HG03354 (cell line): ENCODE data around the gene LYRM2.
A peak's percentile ranks its signal among the peaks of the same experiment; 100 is the strongest.

ENCODE experiments used
- ATAC-seq: cut with Tn5 transposase; IDR thresholded peaks from one replicate; pipeline ENCODE4 v1.9.1; 2021; ENCODE audit warnings: mild to moderate bottlenecking; ENCODE audit not compliant: unreplicated experiment, poor library complexity, severe bottlenecking

Gene LYRM2, protein sequence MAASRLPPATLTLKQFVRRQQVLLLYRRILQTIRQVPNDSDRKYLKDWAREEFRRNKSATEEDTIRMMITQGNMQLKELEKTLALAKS

DNA sequence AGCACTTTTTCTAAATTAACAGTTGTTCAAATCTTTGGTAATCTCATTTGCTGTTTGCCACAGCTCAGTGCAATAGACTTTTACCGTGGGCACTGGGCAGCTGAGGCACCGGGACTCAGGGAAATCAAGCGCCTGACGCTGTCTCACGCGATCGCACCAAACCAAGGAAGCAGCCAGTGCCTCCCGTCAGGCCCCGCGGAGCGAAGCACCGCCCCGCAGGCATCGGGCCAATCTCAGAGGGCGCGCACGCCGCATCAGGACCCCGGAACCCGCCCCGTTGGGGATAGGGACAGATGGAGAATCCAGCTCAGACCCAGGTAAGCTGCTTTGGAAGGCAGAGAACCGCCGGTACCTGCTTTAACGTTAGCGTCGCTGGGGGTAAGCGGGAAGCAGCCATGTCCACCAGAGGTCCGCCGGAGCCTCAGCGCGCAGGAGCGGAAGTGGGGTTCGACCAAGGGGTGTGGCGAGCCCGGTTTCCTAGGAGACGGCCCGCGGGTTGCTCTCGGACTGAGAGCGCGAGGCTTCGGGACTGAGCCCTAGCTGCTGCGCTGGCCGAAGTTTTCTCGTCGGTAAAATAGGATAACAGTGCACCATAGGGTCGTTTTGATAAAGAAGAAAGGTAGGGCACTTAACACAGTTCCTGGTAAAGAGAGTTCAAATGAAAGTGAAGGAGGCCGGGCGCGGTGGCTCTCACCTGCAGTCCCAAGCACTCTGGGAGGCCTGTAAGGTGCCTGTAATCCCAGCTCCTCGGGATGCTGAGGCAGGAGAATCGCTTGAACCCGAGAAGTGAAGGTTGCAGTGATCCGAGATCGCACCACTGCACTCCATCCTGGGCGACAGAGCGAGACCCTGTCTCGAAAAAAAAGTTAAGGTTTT, at the start of gene LYRM2:
Gene LYRM2, minus strand, starts transcription at position 428 of the 876 bp plus-strand sequence. Its CDS starts 31 bp downstream, at position 397.
- ATAC-seq, result peak; percentile 98

DNA sequence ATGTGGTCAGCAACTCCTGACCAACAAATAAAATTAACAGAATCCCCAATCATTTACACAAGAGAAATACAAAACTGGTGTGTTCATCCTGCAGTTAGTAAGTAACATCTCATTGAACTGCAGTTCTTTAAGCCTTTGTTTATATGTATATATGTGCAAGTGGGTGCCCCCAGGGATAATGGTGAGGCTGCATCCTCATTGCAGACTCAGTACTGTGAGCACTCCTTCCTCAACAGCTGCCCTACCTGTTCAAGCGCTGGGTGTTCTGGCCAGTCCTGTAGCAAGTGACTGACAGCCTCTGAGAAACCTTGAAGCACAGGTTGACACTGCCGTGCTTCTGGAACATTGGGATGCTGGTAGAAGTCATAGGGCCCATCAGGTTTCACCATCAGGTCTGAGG, 49.8 kb upstream of the LYRM2 start:
- no peak for ATAC-seq

DNA sequence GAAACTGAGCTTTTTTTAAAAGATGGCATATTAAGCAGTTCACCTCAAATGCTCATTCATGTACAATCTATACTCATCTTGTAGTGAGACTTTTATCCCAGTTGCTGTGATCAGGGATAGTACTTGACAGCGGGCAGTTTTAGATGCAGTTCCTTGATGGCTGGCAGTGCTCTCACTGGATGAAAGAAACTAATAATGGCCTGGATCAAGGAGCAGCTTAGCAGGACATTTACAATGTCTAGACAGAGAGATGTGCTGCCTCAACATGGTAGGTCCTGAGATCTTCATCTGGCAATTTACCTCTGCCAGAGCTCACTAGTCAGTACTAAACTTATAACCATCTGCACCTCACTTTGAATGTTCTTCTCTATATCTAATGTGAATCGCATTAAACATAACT, 46.8 kb upstream of the LYRM2 start:
- no peak for ATAC-seq

DNA sequence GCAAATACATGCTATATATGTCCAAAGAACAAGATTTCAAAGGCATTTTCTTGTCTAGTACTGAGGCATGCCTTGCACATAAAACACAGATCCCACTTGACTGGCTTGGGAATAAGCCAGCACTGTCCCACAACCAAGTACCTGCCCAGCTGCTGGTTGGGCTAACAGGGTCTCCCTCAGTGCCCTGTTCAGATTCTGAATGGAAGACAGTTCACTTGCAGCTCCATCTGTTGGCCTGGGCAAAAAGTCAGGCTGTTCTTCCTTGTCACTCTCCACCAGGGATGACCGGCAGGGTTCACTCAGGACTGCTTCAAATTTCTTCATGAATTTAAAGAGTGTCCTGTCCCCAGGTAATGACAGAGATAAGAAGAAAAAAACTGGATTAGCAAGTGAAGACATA, 44.4 kb upstream of the LYRM2 start:
- ATAC-seq, result no peak

GRCh38 chr6:89681983-89682564, 43.5 kb upstream of the LYRM2 start:
- no peak for ATAC-seq

GRCh38 chr6:89680551-89680950, 42.0 kb upstream of the LYRM2 start:
- ATAC-seq, result no peak

DNA sequence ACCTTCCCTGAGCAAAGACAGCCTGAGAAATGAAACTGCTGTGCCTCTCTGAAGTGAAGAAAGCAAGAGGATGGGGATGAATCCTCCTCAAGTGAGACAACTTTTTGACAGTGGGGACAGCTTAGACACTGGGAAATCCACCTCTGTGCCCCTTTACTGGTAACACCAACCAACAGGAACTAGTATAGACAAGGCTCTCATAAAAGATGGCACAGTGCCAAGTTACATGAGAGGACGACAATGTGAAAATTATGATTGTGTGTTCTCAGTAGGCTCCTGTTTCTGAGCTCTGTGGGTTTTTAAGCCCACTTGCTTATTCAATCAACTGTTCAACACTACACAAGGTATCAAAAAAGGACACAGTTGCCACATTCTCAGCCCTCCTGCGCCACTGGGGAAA, 41.6 kb upstream of the LYRM2 start:
- ATAC-seq, result no peak

- no peak for ATAC-seq
Measured at GRCh38 chr6:89679215-89680120, 40.9 kb upstream of the LYRM2 start.

- ATAC-seq, result no peak
Measured at GRCh38 chr6:89678531-89678930, 40.0 kb upstream of the LYRM2 start.

GRCh38 chr6:89675949-89676748, 37.6 kb upstream of the LYRM2 start:
- no peak for ATAC-seq

GRCh38 chr6:89670935-89671565, 32.5 kb upstream of the LYRM2 start:
- ATAC-seq, result no peak

- ATAC-seq, result no peak
Measured at GRCh38 chr6:89669002-89669401, 30.5 kb upstream of the LYRM2 start.

- ATAC-seq, result no peak
Measured at GRCh38 chr6:89667872-89668556, 29.5 kb upstream of the LYRM2 start.

DNA sequence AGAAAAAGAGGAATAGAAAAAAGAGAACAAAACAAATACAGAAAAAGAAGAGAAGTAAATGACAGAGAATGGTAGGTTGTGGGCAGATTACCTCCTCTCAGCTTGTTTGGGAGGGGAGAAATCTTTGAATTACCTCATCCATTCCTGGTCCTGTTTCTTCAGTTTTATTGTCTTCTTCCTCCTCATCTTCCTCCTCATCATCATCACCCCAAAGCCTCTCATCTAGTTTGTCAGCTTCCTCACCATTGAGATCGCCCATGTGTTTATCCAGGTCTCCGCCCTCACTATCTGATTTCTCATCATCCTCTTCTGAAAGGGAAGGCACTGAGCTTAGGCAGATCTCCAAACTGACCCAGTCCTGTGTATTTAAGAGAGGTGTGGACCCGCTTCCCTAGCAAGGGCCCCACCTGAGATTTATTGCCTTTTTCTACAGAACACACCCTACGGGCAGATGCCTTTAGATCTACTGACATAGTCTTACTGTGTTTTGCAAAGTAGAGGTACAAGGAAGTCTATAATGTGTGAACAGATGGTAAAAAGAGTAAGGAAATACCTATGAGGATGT, 24.2 kb upstream of the LYRM2 start:
- ATAC-seq, result no peak

DNA sequence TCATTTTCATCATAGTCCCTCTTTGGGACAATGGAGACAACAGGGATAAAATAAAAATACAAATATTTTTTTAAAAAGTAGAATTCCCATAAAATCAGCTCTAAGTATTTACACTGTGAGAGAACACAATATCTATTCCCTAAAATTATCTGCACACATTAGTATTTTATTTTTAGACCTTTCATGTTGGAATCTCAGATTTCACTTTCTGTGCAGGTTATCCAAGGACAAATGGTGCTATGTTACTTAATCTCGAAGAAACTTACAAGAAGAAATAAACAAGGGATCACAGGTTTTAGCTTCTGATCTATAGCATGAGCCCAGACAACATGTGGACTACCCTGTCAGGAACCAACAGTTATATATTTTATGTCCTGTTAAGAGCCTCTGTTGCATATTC, 23.0 kb upstream of the LYRM2 start:
- no peak for ATAC-seq

GRCh38 chr6:89660981-89661380, 22.4 kb upstream of the LYRM2 start:
- ATAC-seq, result no peak

- no peak for ATAC-seq
Measured at GRCh38 chr6:89657445-89658158, 19.1 kb upstream of the LYRM2 start.
